Islet precursor cell (in vitro differentiated cells): ENCODE measurements around the gene HLCS.
"Not testable (repeated sequence)": the region's sequence is repeated elsewhere in the genome, so short reads cannot be mapped to it uniquely, and the experiment has no call there.

ENCODE experiments used
- DNase-seq: peaks from one replicate; pipeline ENCODE4 v3.0.0-alpha.2; 2018

The HLCS gene

GRCh38 chr21:36955783-36956182, 10.7 kb downstream of the HLCS start:
- no peak for DNase-seq

- not testable (repeated sequence) for DNase-seq
Measured at GRCh38 chr21:36952331-36952730, 14.1 kb downstream of the HLCS start.

GRCh38 chr21:36949171-36950141, 17.0 kb downstream of the HLCS start:
- DNase-seq, result no peak

GRCh38 chr21:36948686-36949085, 17.8 kb downstream of the HLCS start:
- no peak for DNase-seq

- no peak for DNase-seq
Measured at GRCh38 chr21:36946949-36947356, 19.5 kb downstream of the HLCS start.

- DNase-seq, result no peak
Measured at GRCh38 chr21:36945496-36946138, 20.9 kb downstream of the HLCS start.

- DNase-seq, result no peak
Measured at GRCh38 chr21:36936361-36937135, 29.9 kb downstream of the HLCS start.

GRCh38 chr21:36934864-36935420, 31.5 kb downstream of the HLCS start:
- no peak for DNase-seq

GRCh38 chr21:36932161-36932816, 34.2 kb downstream of the HLCS start:
- no peak for DNase-seq

GRCh38 chr21:36929622-36930021, 36.8 kb downstream of the HLCS start:
- DNase-seq, result peak; percentile 66

GRCh38 chr21:36928960-36929359, 37.5 kb downstream of the HLCS start:
- no peak for DNase-seq

- peak; percentile 88 for DNase-seq
Measured at GRCh38 chr21:36927719-36928117, 38.8 kb downstream of the HLCS start.

GRCh38 chr21:36926989-36927718, 39.3 kb downstream of the HLCS start:
- DNase-seq, result peak; percentile 34

GRCh38 chr21:36923270-36923669, 43.2 kb downstream of the HLCS start:
- no peak for DNase-seq

- DNase-seq, result no peak
Measured at GRCh38 chr21:36922861-36923260, 43.6 kb downstream of the HLCS start.

- DNase-seq, result no peak
Measured at GRCh38 chr21:36918291-36918690, 48.2 kb downstream of the HLCS start.

- DNase-seq, result peak; percentile 70
Measured at GRCh38 chr21:36917471-36918158, 48.9 kb downstream of the HLCS start.

GRCh38 chr21:36916718-36917117, 49.8 kb downstream of the HLCS start:
- no peak for DNase-seq

- DNase-seq, result no peak
Measured at GRCh38 chr21:36915696-36916245, 50.7 kb downstream of the HLCS start.

- DNase-seq, result no peak
Measured at GRCh38 chr21:36915014-36915695, 51.3 kb downstream of the HLCS start.
